Measurements from ENCODE around the gene OR6J1. TPM values are rescaled to one million over a fixed set of nuclear protein-coding genes. Genes with fewer than 3 reads are reported as not detected.
"Not testable (repeated sequence)": the region's sequence is repeated elsewhere in the genome, so short reads cannot be mapped to it uniquely, and the experiment has no call there.

OR6J1 gene
- total RNA-seq, 2 experiments from 2014 or later, result not detected

- ATAC-seq (ENCODE audit: low read depth) (no peak), DNase-seq (no peak)
- Mint-ChIP-seq H3K27me3 (peaks cover 2% of the 10 kb centered on the region), H3K27ac (no peak overlapping the region), H3K4me1 (peaks cover 10% of the 10 kb centered on the region), H3K4me3 (no peak overlapping the region), H3K36me3 (no peaks in the 10 kb centered on the region), H3K9me3 (no peaks in the 10 kb centered on the region)
- POLR2A ChIA-PET, result interaction anchor here (1.1 kb wide), 1 partner anchor 53 kb away, joined by 5 read pairs; the partner anchor contains the start of gene DAD1
These were observed 2.3 kb downstream of the OR6J1 start for GRCh38 chr14:22641846-22642245.

DNA sequence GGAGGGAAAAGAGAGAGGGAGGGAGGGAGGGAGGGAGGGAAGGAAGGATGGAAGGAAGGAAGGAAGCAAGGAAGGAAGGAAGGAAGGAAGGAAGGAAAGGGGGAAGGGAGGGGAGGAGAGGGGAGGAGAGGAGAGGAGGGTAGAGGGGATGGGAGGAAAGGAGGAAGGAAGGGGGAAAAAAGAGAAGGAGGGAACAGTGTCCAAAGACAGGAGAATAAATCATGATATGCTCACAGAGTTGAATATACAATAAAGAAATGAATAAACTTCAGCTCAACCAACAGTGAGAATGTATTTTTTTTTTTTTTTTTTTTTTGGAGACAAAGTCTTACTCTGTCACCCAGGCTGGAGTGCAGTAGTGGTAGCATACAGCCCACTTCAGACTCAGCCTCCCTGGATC lies 4.0 kb downstream of the OR6J1 start:
- DNase-seq (no peak), ATAC-seq (ENCODE audit: low read depth) (no peak)
- Mint-ChIP-seq H3K36me3 (no peaks in the 10 kb centered on the region), H3K4me3 (no peak overlapping the region), H3K4me1 (peaks cover 9% of the 10 kb centered on the region), H3K27me3 (peaks cover 5% of the 10 kb centered on the region), H3K27ac (no peak overlapping the region), H3K9me3 (no peaks in the 10 kb centered on the region)
- POLR2A ChIA-PET, result no interaction called here

DNA sequence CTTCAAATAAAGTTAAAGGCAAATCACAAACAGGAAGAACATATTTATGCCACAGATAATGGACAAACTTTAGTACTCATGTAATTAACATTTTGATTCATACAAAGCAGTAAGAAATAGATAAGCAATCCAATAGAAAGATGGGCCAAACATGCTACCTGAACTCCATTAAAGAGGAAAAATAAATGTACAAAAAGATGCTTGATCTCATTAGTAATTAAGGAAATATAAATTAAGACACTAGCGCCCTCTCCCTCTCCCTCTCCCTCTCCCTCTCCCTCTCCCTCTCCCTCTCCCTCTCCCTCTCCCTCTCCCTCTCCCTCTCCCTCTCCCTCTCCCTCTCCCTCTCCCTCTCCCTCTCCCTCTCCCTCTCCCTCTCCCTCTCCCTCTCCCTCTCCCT lies 8.2 kb downstream of the OR6J1 start:
- H3K27me3 Mint-ChIP-seq; ATAC-seq (ENCODE audit: low read depth); H3K4me3 Mint-ChIP-seq; H3K9me3 Mint-ChIP-seq; DNase-seq; POLR2A ChIA-PET; H3K36me3 Mint-ChIP-seq; H3K27ac Mint-ChIP-seq; H3K4me1 Mint-ChIP-seq: not testable (repeated sequence)

DNA sequence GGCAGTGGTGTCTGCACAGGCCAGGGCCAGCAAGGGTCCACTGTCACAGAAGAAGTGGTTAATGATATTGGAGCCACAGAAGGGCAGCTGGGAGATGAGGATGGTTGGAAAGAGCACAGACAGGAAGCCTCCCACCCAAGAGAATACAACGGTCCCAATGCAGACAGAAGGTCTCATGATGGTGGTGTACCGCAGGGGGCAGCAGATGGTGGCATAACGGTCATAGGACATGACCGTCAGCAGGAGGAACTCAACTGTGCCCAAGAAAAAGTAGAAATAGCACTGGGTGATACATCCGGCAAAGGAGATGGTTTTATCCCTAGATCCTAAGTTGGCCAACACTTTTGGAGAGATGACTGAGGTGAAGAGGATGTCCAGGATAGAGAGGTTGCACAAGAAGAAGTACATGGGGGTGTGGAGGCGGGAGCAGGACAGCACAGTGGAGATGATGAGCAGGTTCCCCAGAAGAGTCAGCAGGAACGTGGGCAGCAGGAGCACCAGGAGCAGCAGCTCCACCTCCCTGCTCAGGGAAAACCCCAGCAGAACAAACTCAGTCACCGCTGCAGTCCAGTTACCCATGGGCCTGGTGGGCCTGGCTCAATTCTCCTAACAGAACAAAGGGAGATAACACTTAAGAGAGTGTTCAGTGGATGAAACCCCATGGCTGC lies 9.8 kb downstream of the OR6J1 start:
- Mint-ChIP-seq H3K9me3 (peaks cover 14% of the 10 kb centered on the region), H3K4me3 (no peak overlapping the region), H3K27ac (no peak overlapping the region), H3K4me1 (no peaks in the 10 kb centered on the region), H3K27me3 (peaks cover 8% of the 10 kb centered on the region), H3K36me3 (no peaks in the 10 kb centered on the region)
- no peak for DNase-seq
- ATAC-seq (ENCODE audit: low read depth), result no peak
- POLR2A ChIA-PET, result no interaction called here

DNA sequence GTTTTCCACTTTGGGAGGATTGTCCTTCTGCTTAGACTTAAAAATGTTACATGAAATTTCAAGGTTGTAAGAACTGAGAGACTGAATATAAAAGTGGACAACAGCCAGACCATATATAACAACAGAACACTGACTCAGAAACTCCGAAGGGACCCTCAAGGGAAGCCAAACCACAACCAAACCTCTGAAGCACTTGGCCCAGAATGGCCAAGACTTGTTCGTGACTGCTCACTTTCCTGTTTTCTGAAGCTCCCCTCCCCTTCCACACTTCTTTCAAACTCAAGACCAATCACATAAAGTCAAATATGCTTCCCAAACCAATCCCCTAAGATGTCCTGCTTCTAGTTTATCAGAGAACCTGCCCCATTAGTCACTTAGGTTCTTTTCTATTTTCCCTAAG lies 13.7 kb downstream of the OR6J1 start:
- ATAC-seq (ENCODE audit: low read depth) (no peak), DNase-seq (no peak)
- Mint-ChIP-seq H3K4me1 (no peaks in the 10 kb centered on the region), H3K27ac (no peak overlapping the region), H3K4me3 (no peak overlapping the region), H3K36me3 (no peaks in the 10 kb centered on the region), H3K27me3 (peaks cover 20% of the 10 kb centered on the region), H3K9me3 (peaks cover 14% of the 10 kb centered on the region)
- POLR2A ChIA-PET, result no interaction called here

- POLR2A ChIA-PET, result no interaction called here
- ATAC-seq (ENCODE audit: low read depth), result no peak
- Mint-ChIP-seq H3K36me3 (no peaks in the 10 kb centered on the region), H3K9me3 (peaks cover 14% of the 10 kb centered on the region), H3K4me3 (no peak overlapping the region), H3K27me3 (peaks cover 18% of the 10 kb centered on the region), H3K27ac (no peak overlapping the region), H3K4me1 (no peaks in the 10 kb centered on the region)
- DNase-seq, result no peak
These were observed 14.1 kb downstream of the OR6J1 start for GRCh38 chr14:22630066-22630465.

DNA sequence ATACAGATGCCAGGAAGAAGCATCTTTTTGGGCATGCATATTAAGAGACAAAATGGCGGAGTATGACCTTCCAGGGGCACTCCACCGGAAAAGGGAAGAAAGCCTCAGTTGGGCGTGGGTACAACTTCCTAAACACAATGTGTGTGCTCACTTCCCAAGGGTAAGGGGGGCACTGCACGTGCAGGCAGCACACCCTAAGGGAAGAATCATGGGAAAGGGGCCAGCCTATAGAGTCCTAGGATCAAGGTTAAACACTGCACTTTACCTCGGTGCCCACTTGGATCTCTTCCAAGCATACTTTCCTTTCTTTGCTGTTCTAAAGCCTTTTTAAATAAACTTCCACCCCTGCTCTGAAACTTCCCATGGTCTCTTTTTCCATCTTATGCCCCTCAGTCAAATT lies 14.8 kb downstream of the OR6J1 start:
- Mint-ChIP-seq H3K36me3 (no peaks in the 10 kb centered on the region), H3K27me3 (peaks cover 18% of the 10 kb centered on the region), H3K4me3 (no peak overlapping the region), H3K27ac (no peak overlapping the region), H3K4me1 (no peaks in the 10 kb centered on the region), H3K9me3 (peaks cover 14% of the 10 kb centered on the region)
- POLR2A ChIA-PET, result no interaction called here
- ATAC-seq (ENCODE audit: low read depth) (no peak), DNase-seq (no peak)

GRCh38 chr14:22627506-22628263 lies 16.5 kb downstream of the OR6J1 start:
- ATAC-seq (ENCODE audit: low read depth), result no peak
- Mint-ChIP-seq H3K4me3 (no peak overlapping the region), H3K27me3 (peaks cover 26% of the 10 kb centered on the region), H3K36me3 (no peaks in the 10 kb centered on the region), H3K4me1 (peaks cover 2% of the 10 kb centered on the region), H3K9me3 (peaks cover 14% of the 10 kb centered on the region), H3K27ac (no peak overlapping the region)
- POLR2A ChIA-PET, result no interaction called here
- no peak for DNase-seq

GRCh38 chr14:22626590-22626989 lies 17.6 kb downstream of the OR6J1 start:
- Mint-ChIP-seq H3K27me3 (peaks cover 24% of the 10 kb centered on the region), H3K4me1 (peaks cover 2% of the 10 kb centered on the region), H3K4me3 (no peak overlapping the region), H3K27ac (no peak overlapping the region), H3K9me3 (peaks cover 12% of the 10 kb centered on the region), H3K36me3 (no peaks in the 10 kb centered on the region)
- DNase-seq, result no peak
- no peak for ATAC-seq (ENCODE audit: low read depth)
- POLR2A ChIA-PET, result no interaction called here

DNA sequence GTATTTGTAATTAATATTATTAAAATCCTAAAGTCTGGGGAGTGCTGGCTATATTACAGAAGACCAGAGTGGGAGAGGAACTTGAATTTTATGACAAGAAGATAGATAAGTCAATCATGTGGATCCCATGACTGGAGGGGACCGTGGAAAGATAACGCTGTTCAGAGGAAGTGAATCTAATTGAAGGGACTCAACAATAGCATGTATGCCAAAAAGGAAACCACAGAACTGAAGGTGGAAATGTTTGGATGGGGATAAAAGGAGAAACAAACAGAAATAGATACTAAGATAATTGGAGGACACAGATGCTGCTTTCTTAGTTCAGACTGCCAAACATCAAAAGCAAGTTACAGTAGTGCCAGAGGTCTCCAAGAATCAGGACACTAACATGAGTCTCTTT lies 21.1 kb downstream of the OR6J1 start:
- Mint-ChIP-seq H3K27ac (no peak overlapping the region), H3K4me1 (peaks cover 2% of the 10 kb centered on the region), H3K9me3 (no peaks in the 10 kb centered on the region), H3K4me3 (no peak overlapping the region), H3K36me3 (no peaks in the 10 kb centered on the region), H3K27me3 (peaks cover 20% of the 10 kb centered on the region)
- ATAC-seq (ENCODE audit: low read depth), result no peak
- DNase-seq, result no peak
- POLR2A ChIA-PET, result no interaction called here

GRCh38 chr14:22622255-22622654 lies 21.9 kb downstream of the OR6J1 start:
- H3K27me3 Mint-ChIP-seq, result peaks cover 18% of the 10 kb centered on the region
- H3K36me3 Mint-ChIP-seq, result no peaks in the 10 kb centered on the region
- POLR2A ChIA-PET, result no interaction called here

DNA sequence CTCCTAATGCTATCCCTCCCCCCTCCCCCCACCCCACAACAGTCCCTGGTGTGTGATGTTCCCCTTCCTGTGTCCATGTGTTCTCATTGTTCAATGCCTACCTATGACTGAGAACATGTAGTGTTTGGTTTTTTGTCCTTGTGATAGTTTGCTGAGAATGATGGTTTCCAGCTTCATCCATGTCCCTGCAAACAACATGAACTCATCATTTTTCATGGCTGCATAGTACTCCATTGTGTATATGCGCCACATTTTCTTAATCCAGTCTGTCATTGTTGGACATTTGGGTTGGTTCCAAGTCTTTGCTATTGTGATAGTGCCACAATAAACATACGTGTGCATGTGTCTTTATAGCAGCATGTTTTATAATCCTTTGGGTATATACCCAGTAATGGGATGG lies 28.4 kb downstream of the OR6J1 start:
- H3K36me3 Mint-ChIP-seq; H3K9me3 Mint-ChIP-seq; H3K27me3 Mint-ChIP-seq; DNase-seq; ATAC-seq (ENCODE audit: low read depth); H3K4me3 Mint-ChIP-seq; H3K4me1 Mint-ChIP-seq; H3K27ac Mint-ChIP-seq; POLR2A ChIA-PET: not testable (repeated sequence)

More at GRCh38 chr14:22622255-22622654, 21.9 kb downstream of the OR6J1 start:
- H3K9me3 Mint-ChIP-seq, result no peaks in the 10 kb centered on the region
- H3K27ac Mint-ChIP-seq, result no peak overlapping the region
- DNase-seq (no peak), ATAC-seq (ENCODE audit: low read depth) (no peak)
- H3K4me1 Mint-ChIP-seq, result peaks cover 2% of the 10 kb centered on the region
- H3K4me3 Mint-ChIP-seq, result no peak overlapping the region

DNA sequence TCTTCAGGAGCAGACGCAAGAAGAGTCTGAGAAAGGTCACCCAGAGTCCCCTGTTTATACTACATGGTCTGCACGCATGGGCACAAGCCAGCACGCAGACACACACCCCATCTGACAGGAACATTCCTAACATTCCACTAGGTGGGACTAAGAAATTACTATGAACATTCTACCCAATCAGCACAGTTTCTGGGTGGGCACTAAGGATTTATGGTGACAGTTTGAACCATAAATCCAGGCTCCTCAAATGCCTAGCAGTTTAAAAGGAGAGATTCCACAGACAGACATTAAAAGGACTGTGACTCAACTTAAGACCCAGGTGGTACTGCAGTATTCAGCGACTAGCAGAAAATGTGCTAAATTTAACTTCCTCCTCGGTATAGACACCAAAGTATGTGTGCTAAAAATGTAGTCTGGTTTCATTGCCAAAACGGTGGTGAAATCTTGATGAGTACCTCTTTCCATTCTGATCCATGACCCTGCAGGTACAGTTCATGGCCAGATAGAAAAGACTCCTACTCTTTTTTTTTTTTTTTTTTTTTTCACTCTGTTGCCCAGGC lies 29.8 kb downstream of the OR6J1 start:
- H3K4me1 Mint-ChIP-seq, result no peaks in the 10 kb centered on the region
- H3K9me3 Mint-ChIP-seq, result no peaks in the 10 kb centered on the region
- ATAC-seq (ENCODE audit: low read depth), result no peak
- POLR2A ChIA-PET, result no interaction called here
- H3K36me3 Mint-ChIP-seq, result peaks cover 12% of the 10 kb centered on the region
- no peak overlapping the region for H3K4me3 Mint-ChIP-seq
- DNase-seq, result no peak
- H3K27me3 Mint-ChIP-seq, result peaks cover 3% of the 10 kb centered on the region
- H3K27ac Mint-ChIP-seq, result no peak overlapping the region

DNA sequence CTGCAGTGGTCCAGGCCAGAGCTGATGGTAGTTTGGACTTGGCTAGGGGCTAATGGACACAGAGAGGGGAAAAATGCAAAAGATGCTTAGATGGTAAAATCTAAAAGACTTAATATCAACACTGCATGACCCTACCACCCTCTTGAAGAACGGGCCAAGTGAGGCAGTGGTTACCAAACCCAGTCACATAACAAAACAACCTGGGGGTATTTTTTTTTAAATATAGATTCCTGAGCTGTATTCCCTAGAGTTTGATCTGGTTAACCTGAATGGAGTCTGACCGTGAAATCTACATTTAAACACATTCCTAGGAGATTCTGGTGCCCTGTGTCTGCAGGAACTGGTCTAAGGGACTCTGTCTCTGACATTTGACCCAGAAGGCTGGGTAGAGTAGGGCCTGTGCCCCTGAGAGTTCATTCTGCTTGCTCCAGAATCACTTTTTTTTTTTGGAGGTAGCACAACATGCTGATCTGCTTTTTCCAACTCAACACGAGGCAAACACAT lies 30.4 kb downstream of the OR6J1 start:
- peaks cover 12% of the 10 kb centered on the region for H3K36me3 Mint-ChIP-seq
- peaks cover 2% of the 10 kb centered on the region for H3K27me3 Mint-ChIP-seq
- H3K9me3 Mint-ChIP-seq, result no peaks in the 10 kb centered on the region
- no peaks in the 10 kb centered on the region for H3K4me1 Mint-ChIP-seq
- H3K4me3 Mint-ChIP-seq, result no peak overlapping the region
- DNase-seq (no peak), ATAC-seq (ENCODE audit: low read depth) (no peak)
- POLR2A ChIA-PET, result no interaction called here
- no peak overlapping the region for H3K27ac Mint-ChIP-seq

Measured in activated naive CD8-positive, alpha-beta T cell treated with anti-CD3 and anti-CD28 coated beads, Interleukin-2, amount 10 ng/mL, durations not matched to agents 7 days and 5 days (primary cell).